Tibial nerve (tissue), 4 donors: Measurements from ENCODE around the gene DSC1.

Experiments
- EP300 ChIP-seq, 2 donors: sonication (generic); formaldehyde crosslinking; IDR thresholded peaks; one replicate each; pipeline ENCODE4 v1.6.1; 2017; ENCODE audit warnings: antibody characterized with exemption in 2 of 2, mild to moderate bottlenecking in 1 of 2
- POLR2A ChIP-seq, 2 donors: fragments of 450-650 bp; IDR thresholded peaks; one replicate each; pipeline ENCODE4 v1.6.1; 2017; ENCODE audit warnings: antibody characterized with exemption in 2 of 2, mild to moderate bottlenecking in 2 of 2, moderate library complexity in 2 of 2
- TF ChIP-seq, protein P1 (sequence below), 5 experiments: fragments of 200-600 bp in 3 of 5; fragments of 450-650 bp in 2 of 5; sonication (generic) in 3 of 5; IDR thresholded peaks; one replicate each; pipeline ENCODE4 v1.5.1; 2016 to 2019; ENCODE audit warnings: antibody characterized with exemption in 5 of 5, mild to moderate bottlenecking in 3 of 5, moderate library complexity in 2 of 5

DNA sequence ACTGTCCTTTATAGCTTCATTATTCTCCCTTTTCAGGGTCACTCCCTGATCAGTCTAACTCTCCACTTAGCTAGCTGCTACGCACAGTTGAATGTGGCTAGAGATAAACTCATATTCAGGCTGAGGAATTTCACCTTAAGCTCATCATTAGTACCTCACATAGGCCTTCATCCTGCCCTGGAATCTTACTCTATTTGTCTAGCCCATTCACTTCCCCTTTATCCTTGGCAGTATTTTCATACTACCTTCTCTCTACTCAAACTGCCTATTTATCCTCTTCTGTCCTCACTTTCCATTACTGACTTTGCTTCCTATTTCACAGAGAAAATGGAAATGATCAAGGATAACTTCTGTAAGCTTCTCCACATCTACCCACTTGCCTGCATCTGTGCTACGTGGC lies 49.9 kb downstream of the DSC1 start:
- TF ChIP-seq, protein P1, sequence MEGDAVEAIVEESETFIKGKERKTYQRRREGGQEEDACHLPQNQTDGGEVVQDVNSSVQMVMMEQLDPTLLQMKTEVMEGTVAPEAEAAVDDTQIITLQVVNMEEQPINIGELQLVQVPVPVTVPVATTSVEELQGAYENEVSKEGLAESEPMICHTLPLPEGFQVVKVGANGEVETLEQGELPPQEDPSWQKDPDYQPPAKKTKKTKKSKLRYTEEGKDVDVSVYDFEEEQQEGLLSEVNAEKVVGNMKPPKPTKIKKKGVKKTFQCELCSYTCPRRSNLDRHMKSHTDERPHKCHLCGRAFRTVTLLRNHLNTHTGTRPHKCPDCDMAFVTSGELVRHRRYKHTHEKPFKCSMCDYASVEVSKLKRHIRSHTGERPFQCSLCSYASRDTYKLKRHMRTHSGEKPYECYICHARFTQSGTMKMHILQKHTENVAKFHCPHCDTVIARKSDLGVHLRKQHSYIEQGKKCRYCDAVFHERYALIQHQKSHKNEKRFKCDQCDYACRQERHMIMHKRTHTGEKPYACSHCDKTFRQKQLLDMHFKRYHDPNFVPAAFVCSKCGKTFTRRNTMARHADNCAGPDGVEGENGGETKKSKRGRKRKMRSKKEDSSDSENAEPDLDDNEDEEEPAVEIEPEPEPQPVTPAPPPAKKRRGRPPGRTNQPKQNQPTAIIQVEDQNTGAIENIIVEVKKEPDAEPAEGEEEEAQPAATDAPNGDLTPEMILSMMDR (IDR thresholded peaks at IDR 0.05), result no peak
- no peak for TF ChIP-seq POLR2A (IDR thresholded peaks at IDR 0.05)
- TF ChIP-seq EP300 (IDR thresholded peaks at IDR 0.05), result no peak
